H1 (cell line): ENCODE measurements around the gene C2orf81. TPM values are rescaled to one million over a fixed set of nuclear protein-coding genes. Genes with fewer than 3 reads are reported as not detected.

Source experiments
- E2F6 ChIP-seq: IDR thresholded peaks from 2 replicates; pipeline ENCODE4 v1.6.1; 2012; ENCODE audit warnings: inconsistent platforms
- GTF2F1 ChIP-seq: IDR thresholded peaks from 2 replicates; pipeline ENCODE4 v1.6.1; 2012; ENCODE audit warnings: low read depth, low read length, improper control_type of control experiment, borderline replicate concordance
- MAFK ChIP-seq: IDR thresholded peaks from 2 replicates; pipeline ENCODE4 v1.6.1; 2012; ENCODE audit warnings: low read depth, mild to moderate bottlenecking, improper control_type of control experiment, low read length
- PHF8 ChIP-seq: fragments of 200-600 bp; sonication (generic); conservative IDR thresholded peaks from 2 replicates; pipeline ENCODE4 v1.7.1; 2012; ENCODE audit warnings: low read depth, mild to moderate bottlenecking, inconsistent platforms, low read length, moderate library complexity
- polyA plus RNA-seq, 7 experiments: library from polyadenylated mRNA; depleted of rRNA in 3 of 7; stranded (reverse) in 5 of 7; unstranded in 2 of 7; fragments of >200 nt in 5 of 7; fragments of 200-250 nt in 2 of 7; gene quantifications; 1 replicate in 5 of 7; 2 replicates in 1 of 7; 4 replicates in 1 of 7; pipeline versions ENCODE4 v1.2.1 to v1.2.3, GENCODE V29; 2011 to 2013; ENCODE audit warnings: missing spikeins in 2 of 7, mixed read lengths in 2 of 7
- total RNA-seq: library from RNA; stranded (reverse); fragmentation: NEBNext Ultra II Directional; extraction: Animal tissue kit (Norgen Biotek cat#: 25700); gene quantifications from 2 replicates; pipeline ENCODE4 v1.2.1, GENCODE V29; 2021

Gene C2orf81
- total and polyA plus RNA-seq, 2 of the 8 experiments (the other 6 are each of a cell fraction or from before 2014, with no cell fraction given) = 1.6 to 3.3 TPM

GRCh38 chr2:74454654-74455511 lies 33.5 kb upstream of the C2orf81 start, which contains the start of gene INO80B (continued):
- TF ChIP-seq E2F6 (peak; percentile 26; the same call in 1 of the 2 replicates), PHF8 (0 out of 2 replicates have a peak, but pooled peaks have one; percentile 30), MAFK (peak; percentile 21; the same call in 1 of the 2 replicates), GTF2F1 (no peak)
